ENCODE measurements around the gene RARG. TPM values are rescaled to one million over a fixed set of nuclear protein-coding genes. Genes with fewer than 3 reads are reported as not detected.

The RARG gene
- total and polyA plus RNA-seq, 2 of the 8 experiments (the other 6 are each of a cell fraction or from before 2014, with no cell fraction given) = 68.6 to 68.9 TPM

DNA sequence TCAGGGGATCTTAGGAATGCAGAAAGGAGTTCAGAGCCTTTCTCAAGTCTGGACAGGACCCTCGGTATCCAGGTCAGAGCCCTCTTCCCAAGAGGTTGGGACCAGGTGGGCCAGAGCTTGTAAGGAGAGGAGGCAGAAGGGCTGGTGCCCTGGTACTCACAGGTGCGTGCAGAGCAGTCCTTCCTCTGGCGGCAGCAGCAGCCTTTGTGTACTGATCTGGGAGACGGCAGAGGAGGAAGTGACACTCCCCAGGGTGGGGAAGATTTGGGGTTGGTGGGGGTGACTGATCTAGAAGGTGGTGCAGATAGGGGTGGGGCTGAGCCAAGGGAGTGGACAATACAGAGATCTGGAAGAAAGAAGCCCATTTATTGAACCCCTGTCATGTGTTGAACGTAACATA, 25.0 kb downstream of the RARG start, which contains the start of gene ITGB7:
Gene ITGB7, minus strand, starts transcription at position 210 of the 400 bp plus-strand sequence. CDS start 6,808 bp downstream, outside the sequence.
- Histone ChIP-seq H3K23me2 (ENCODE audit: low read depth, low read length) (peaks cover 5% of the 10 kb centered on the region; the same call in 1 of the 2 replicates), H2AFZ (ENCODE audit: low read length) (no peak within 1 kb of the TSS), H3K4me3 (ENCODE audit: extremely low read depth in 1 of 4, insufficient read depth in 2 of 4, low read depth in 3 of 4, low read length in 4 of 4) (no peak within 1 kb of the TSS), H3K4ac (replicated peaks; ENCODE audit: insufficient read length, low read depth, low read length) (no peak within 1 kb of the TSS), H3K18ac (ENCODE audit: extremely low read depth, low read length) (no peak within 1 kb of the TSS), H3K36me3 (ENCODE audit: control insufficient read depth in 2 of 4, insufficient read depth in 4 of 4, low read length in 3 of 4) (peaks cover 9 to 16% (median 12%) of the 10 kb centered on the region in 4 experiments), H3K9me3 (ENCODE audit: insufficient read depth in 2 of 2, low read depth in 1 of 2, low read length in 1 of 2) (no peaks in the 10 kb centered on the region), H3K79me2 (ENCODE audit: control insufficient read depth in 1 of 2, insufficient read depth in 2 of 2, low read length in 2 of 2) (no peaks in the 10 kb centered on the region), H3K27ac (ENCODE audit: low read depth, low read length) (no peak within 1 kb of the TSS), H3K79me1 (ENCODE audit: low read depth, low read length) (no peaks in the 10 kb centered on the region), H4K20me1 (replicated peaks in 1 of 2; ENCODE audit: control insufficient read depth in 1 of 2, insufficient read depth in 2 of 2, low read length in 2 of 2) (peaks cover 0 to 2% of the 10 kb centered on the region in 2 experiments), H2BK20ac (ENCODE audit: low read length) (no peak within 1 kb of the TSS), H3K9ac (replicated peaks in 1 of 4; ENCODE audit: extremely low read depth in 1 of 4, low read depth in 3 of 4, low read length in 3 of 4) (no peak within 1 kb of the TSS), H2AK5ac (ENCODE audit: low read depth, low read length) (no peak within 1 kb of the TSS), H4K91ac (replicated peaks; ENCODE audit: insufficient read length, low read length) (no peak within 1 kb of the TSS), H3K56ac (replicated peaks; ENCODE audit: insufficient read length, low read depth, low read length) (no peak within 1 kb of the TSS), H3K4me1 (replicated peaks in 1 of 4; ENCODE audit: control insufficient read depth in 3 of 4, insufficient read depth in 4 of 4, low read length in 3 of 4) (peaks cover 0 to 2% (median 0%) of the 10 kb centered on the region in 4 experiments; a peak in 1 of 7 replicates), H2BK15ac (ENCODE audit: low read length) (no peak within 1 kb of the TSS; the same call in 1 of the 2 replicates), H2BK5ac (ENCODE audit: low read depth, low read length) (no peak within 1 kb of the TSS), H2BK120ac (replicated peaks; ENCODE audit: low read depth, low read length) (no peak within 1 kb of the TSS), H4K5ac (ENCODE audit: insufficient read length, low read depth, low read length) (no peak within 1 kb of the TSS), H4K8ac (ENCODE audit: extremely low read depth, insufficient read depth, low read length) (no peak within 1 kb of the TSS), H3K23ac (ENCODE audit: insufficient read length) (no peak within 1 kb of the TSS), H3K4me2 (ENCODE audit: insufficient read depth in 1 of 2, low read depth in 2 of 2, low read length in 2 of 2) (no peak within 1 kb of the TSS), H3K27me3 (replicated peaks in 1 of 4; ENCODE audit: control insufficient read depth in 3 of 4, extremely low read depth in 1 of 4, insufficient read depth in 3 of 4, low read length in 3 of 4) (no peaks in the 10 kb centered on the region; a peak in 1 of 7 replicates), H2BK12ac (ENCODE audit: low read depth, low read length) (no peak within 1 kb of the TSS), H3K14ac (ENCODE audit: insufficient read length) (no peak within 1 kb of the TSS)
- ChIA-PET CTCF (ENCODE audit: partially characterized antibody) (interaction anchor here (0.6 to 22.3 kb wide), 11 partner anchors 8 to 146 kb away, joined by 3 to 654 read pairs (median 10); partner anchors contain the start of genes CSAD, ESPL1, MYG1 and PFDN5), POLR2A (ENCODE audit: partially characterized antibody) (interaction anchor here (1.2 to 2.3 kb wide), 2 partner anchors 10 to 12 kb away, joined by 4 to 6 read pairs; no protein-coding TSS in a partner anchor)
- no peak for TF ChIP-seq CBX5 (IDR thresholded peaks at IDR 0.05; ENCODE audit: low read depth, low read length)
- TF ChIP-seq TAF1 (IDR thresholded peaks at IDR 0.05; ENCODE audit: low read depth, low read length) = no peak
- no peak for TF ChIP-seq ZNF274 (IDR thresholded peaks at IDR 0.05; ENCODE audit: borderline replicate concordance, extremely low read depth, low read length)
- TF ChIP-seq EZH2 (IDR thresholded peaks at IDR 0.05; ENCODE audit: low read depth, low read length, severe bottlenecking) = no peak
- TF ChIP-seq CTBP2 (IDR thresholded peaks at IDR 0.05; ENCODE audit: borderline replicate concordance, insufficient read depth, insufficient read length, low read length) = no peak
- FAIRE-seq = no peak
- 83% methylated on average over 5 of the region's 5 CpGs; no CpG with 5 or more reads in 1 of the 2 experiments for WGBS, 2 experiments (ENCODE audit: extremely low coverage in 1 of 2, insufficient coverage in 1 of 2, insufficient read length in 1 of 2, insufficient replicate concordance in 2 of 2, low coverage in 1 of 2, low lambda C conversion rate in 2 of 2, missing lambda C conversion rate in 1 of 2)
- no peak for DNase-seq (ENCODE audit: low read depth in 1 of 2, low spot score in 2 of 2)
